ENCODE measurements around the gene PLSCR5. TPM values are rescaled to one million over a fixed set of nuclear protein-coding genes. Genes with fewer than 3 reads are reported as not detected.

The PLSCR5 gene
- total and polyA plus RNA-seq, 2 experiments from 2014 or later: not detected

DNA sequence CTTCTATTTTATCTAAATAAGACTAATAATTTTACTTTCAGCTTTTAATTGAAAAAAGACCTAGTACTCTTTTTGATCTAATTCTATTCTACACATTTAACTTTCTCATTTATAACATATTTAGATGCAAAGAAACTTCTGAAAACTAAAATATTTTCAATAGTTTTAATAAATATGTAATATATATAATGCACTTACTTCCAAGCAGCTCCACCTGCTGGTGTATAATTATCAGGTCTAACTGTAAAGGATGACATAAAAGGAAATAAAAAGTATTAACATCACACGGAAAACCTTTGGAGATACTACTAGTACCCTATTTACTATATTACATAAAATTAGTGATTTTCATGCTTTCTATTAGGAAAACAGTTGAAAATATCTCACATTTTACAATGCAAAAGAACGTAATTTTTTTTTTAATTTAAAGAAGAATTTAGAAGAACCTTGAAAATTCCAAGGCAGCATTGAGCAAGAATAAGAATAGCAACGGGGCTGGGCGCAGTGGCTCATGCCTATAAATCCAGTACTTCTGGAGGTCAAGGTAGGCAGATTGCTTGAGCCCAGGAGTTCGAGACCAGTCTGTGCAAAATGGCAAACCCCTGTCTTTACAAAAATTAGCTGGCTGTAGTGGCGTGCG lies 10.2 kb downstream of the PLSCR5 start:
- in situ Hi-C loops (cut with MboI): no loop called here
- H3K27ac ChIP-seq: no peak overlapping the region
- no peak overlapping the region for H3K4me2 ChIP-seq (ENCODE audit: unreplicated experiment)

DNA sequence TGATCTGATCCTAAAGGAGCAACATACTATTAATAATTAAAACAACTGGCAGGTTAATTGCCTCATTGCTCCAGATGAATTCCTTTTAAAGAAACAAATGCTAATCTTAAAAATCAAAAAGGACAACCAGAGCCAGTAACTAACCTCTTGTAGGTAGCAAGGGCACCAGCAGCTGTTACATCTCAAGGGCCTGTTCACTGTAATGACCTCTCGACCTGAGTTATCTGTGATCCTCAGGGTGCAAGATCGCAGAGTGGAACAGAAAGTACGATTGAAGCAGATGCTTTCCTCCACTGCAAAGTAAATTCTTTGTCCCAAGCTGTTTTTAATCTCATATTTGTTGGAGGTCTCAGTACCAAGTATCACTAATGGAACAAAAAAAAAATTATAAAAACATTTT lies 11.4 kb downstream of the PLSCR5 start:
- no peaks in the 10 kb centered on the region for H4K20me1 ChIP-seq (ENCODE audit: insufficient read depth)
- 72 to 73% methylated on average over 3 of the region's 3 CpGs for WGBS, 2 experiments (ENCODE audit: low coverage in 1 of 2, low lambda C conversion rate in 2 of 2, missing lambda C conversion rate in 2 of 2)
- no peak overlapping the region for H3K4me2 ChIP-seq (ENCODE audit: unreplicated experiment)
- TF ChIP-seq EZH2 (IDR thresholded peaks at IDR 0.05; ENCODE audit: insufficient read depth, poor library complexity, severe bottlenecking): no peak
- no peak for TF ChIP-seq EZH2phosphoT487 (IDR thresholded peaks at IDR 0.05; ENCODE audit: insufficient read depth, low read depth)
- H2AFZ ChIP-seq: no peak overlapping the region
- no peak overlapping the region for H3K4me3 ChIP-seq
- H3K27ac ChIP-seq: no peak overlapping the region
- no peak overlapping the region for H3K9ac ChIP-seq
- H3K9me3 ChIP-seq (ENCODE audit: low read depth): no peaks in the 10 kb centered on the region
- no peak for DNase-seq
- 0 out of 2 replicates have a peak, but pooled peaks cover 4% of the 10 kb centered on the region for H3F3A ChIP-seq (ENCODE audit: insufficient read depth)
- peaks cover 11% of the 10 kb centered on the region for H3K4me1 ChIP-seq (ENCODE audit: insufficient read depth)
- in situ Hi-C loops (cut with MboI): no loop called here
- H3K36me3 ChIP-seq (ENCODE audit: low read depth): no peaks in the 10 kb centered on the region
- H3K79me2 ChIP-seq (ENCODE audit: insufficient read depth): no peaks in the 10 kb centered on the region
- H3K9me2 ChIP-seq (ENCODE audit: insufficient read depth): no peaks in the 10 kb centered on the region
- no peaks in the 10 kb centered on the region for H3K27me3 ChIP-seq (replicated peaks; ENCODE audit: insufficient read depth)

More for the DNA sequence above, 10.2 kb downstream of the PLSCR5 start:
- Histone ChIP-seq H3K9ac (no peak overlapping the region), H3K79me2 (ENCODE audit: insufficient read depth) (no peaks in the 10 kb centered on the region), H3K4me3 (no peak overlapping the region), H3K4me1 (ENCODE audit: insufficient read depth) (peaks cover 14% of the 10 kb centered on the region), H3K27me3 (replicated peaks; ENCODE audit: insufficient read depth) (no peaks in the 10 kb centered on the region), H3K9me2 (ENCODE audit: insufficient read depth) (no peaks in the 10 kb centered on the region), H3K36me3 (ENCODE audit: low read depth) (no peaks in the 10 kb centered on the region), H2AFZ (0 out of 2 replicates have a peak overlapping the region, but pooled peaks have one; percentile 3), H3F3A (ENCODE audit: insufficient read depth) (0 out of 2 replicates have a peak, but pooled peaks cover 4% of the 10 kb centered on the region), H4K20me1 (ENCODE audit: insufficient read depth) (no peaks in the 10 kb centered on the region), H3K9me3 (ENCODE audit: low read depth) (no peaks in the 10 kb centered on the region)
- DNase-seq: peak; percentile 43
- WGBS, 2 experiments (ENCODE audit: low coverage in 1 of 2, low lambda C conversion rate in 2 of 2, missing lambda C conversion rate in 2 of 2): 71 to 73% methylated on average over 7 of the region's 7 CpGs
- TF ChIP-seq EZH2 (IDR thresholded peaks at IDR 0.05; ENCODE audit: insufficient read depth, poor library complexity, severe bottlenecking): no peak
- TF ChIP-seq EZH2phosphoT487 (IDR thresholded peaks at IDR 0.05; ENCODE audit: insufficient read depth, low read depth): no peak

DNA sequence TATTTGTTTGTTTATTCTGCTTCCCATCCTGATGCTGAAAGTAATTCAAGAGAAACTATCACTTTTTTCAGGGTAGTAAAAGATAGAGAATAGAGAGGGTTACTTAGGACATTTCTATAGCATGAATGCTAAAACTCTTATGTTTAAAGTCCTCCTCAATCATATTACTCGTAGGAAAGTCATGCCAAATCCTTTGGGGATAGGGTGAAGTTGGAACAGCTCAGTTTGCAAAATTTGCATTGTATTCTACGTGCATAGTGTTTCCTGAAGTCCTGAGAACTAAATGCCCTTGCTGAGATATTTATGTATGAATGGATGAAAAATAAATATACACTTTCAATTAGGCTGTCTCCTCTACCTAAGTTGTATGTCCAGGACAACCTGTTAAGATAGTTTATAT lies 14.6 kb downstream of the PLSCR5 start:
- Histone ChIP-seq H3F3A (ENCODE audit: insufficient read depth) (0 out of 2 replicates have a peak, but pooled peaks cover 4% of the 10 kb centered on the region), H3K36me3 (ENCODE audit: low read depth) (no peaks in the 10 kb centered on the region), H2AFZ (peak overlapping the region; percentile 21; the same call in 1 of the 2 replicates), H3K9me3 (ENCODE audit: low read depth) (no peaks in the 10 kb centered on the region), H4K20me1 (ENCODE audit: insufficient read depth) (no peaks in the 10 kb centered on the region), H3K79me2 (ENCODE audit: insufficient read depth) (no peaks in the 10 kb centered on the region), H3K9ac (no peak overlapping the region), H3K4me3 (no peak overlapping the region), H3K27me3 (replicated peaks; ENCODE audit: insufficient read depth) (no peaks in the 10 kb centered on the region), H3K4me1 (ENCODE audit: insufficient read depth) (peaks cover 7% of the 10 kb centered on the region), H3K4me2 (ENCODE audit: unreplicated experiment) (peak overlapping the region; percentile 23), H3K27ac (no peak overlapping the region), H3K9me2 (ENCODE audit: insufficient read depth) (no peaks in the 10 kb centered on the region)
- TF ChIP-seq EZH2 (IDR thresholded peaks at IDR 0.05; ENCODE audit: insufficient read depth, poor library complexity, severe bottlenecking) (no peak), EZH2phosphoT487 (IDR thresholded peaks at IDR 0.05; ENCODE audit: insufficient read depth, low read depth) (no peak)
- in situ Hi-C loops (cut with MboI): no loop called here
- WGBS, 2 experiments (ENCODE audit: low coverage in 1 of 2, low lambda C conversion rate in 2 of 2, missing lambda C conversion rate in 2 of 2): 43 to 48% methylated on average over 2 of the region's 2 CpGs
- DNase-seq: peak; percentile 58

DNA sequence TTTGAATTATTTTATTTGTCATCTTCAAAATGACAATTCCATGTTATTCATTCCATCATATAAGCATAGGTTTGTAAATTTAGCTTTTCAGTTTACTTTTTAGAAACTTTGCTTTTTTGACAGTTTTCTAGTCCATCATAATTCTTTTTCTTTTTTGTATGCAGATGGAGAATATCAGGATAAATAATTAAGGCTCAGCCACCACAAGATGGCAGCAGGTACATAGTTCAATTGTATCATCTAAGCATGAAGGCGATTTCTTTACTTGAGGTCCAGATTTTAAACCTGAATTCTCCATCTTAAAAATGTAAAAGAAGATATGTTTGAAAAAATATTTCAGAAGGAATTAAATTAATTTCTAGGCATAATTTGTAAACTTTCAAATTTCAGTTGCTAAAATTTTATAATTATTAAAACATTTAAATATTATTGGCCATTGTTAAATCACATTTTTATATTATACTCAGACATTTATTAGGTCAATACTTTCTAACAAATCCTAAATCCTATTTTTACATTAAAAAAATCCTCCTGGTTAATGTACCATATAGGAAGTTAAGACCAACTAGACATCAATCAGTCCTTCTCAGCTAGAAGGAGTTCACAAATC lies 15.1 kb downstream of the PLSCR5 start:
- H3K27ac ChIP-seq: no peak overlapping the region

More for the DNA sequence above, 15.1 kb downstream of the PLSCR5 start:
- Histone ChIP-seq H3K9me2 (ENCODE audit: insufficient read depth) (no peaks in the 10 kb centered on the region), H4K20me1 (ENCODE audit: insufficient read depth) (no peaks in the 10 kb centered on the region), H3K4me3 (no peak overlapping the region), H2AFZ (peak overlapping the region; percentile 21; the same call in 1 of the 2 replicates), H3K27me3 (replicated peaks; ENCODE audit: insufficient read depth) (no peaks in the 10 kb centered on the region), H3K9ac (no peak overlapping the region), H3F3A (ENCODE audit: insufficient read depth) (0 out of 2 replicates have a peak, but pooled peaks cover 4% of the 10 kb centered on the region), H3K36me3 (ENCODE audit: low read depth) (no peaks in the 10 kb centered on the region), H3K9me3 (ENCODE audit: low read depth) (no peaks in the 10 kb centered on the region), H3K79me2 (ENCODE audit: insufficient read depth) (no peaks in the 10 kb centered on the region), H3K4me2 (ENCODE audit: unreplicated experiment) (peak overlapping the region; percentile 23), H3K4me1 (ENCODE audit: insufficient read depth) (peaks cover 7% of the 10 kb centered on the region)
- in situ Hi-C loops (cut with MboI): no loop called here
- TF ChIP-seq EZH2 (IDR thresholded peaks at IDR 0.05; ENCODE audit: insufficient read depth, poor library complexity, severe bottlenecking) (no peak), EZH2phosphoT487 (IDR thresholded peaks at IDR 0.05; ENCODE audit: insufficient read depth, low read depth) (no peak)
- WGBS, 2 experiments (ENCODE audit: low coverage in 1 of 2, low lambda C conversion rate in 2 of 2, missing lambda C conversion rate in 2 of 2): 2 to 6% methylated on average over 1 of the region's 1 CpG
- DNase-seq: peak; percentile 73
